Superior temporal gyrus (tissue), 1 donor: ENCODE results near the gene ELFN2.
A peak's percentile ranks its signal among the peaks of the same experiment; 100 is the strongest.

Experiments
- DNase-seq: peaks from one replicate; pipeline ENCODE4 v3.0.0-alpha.2; 2016; ENCODE audit errors: extremely low spot score

The ELFN2 gene

GRCh38 chr22:37454857-37455686 is 27.8 kb upstream of the ELFN2 start:
- DNase-seq = no peak

GRCh38 chr22:37453696-37454095 is 26.4 kb upstream of the ELFN2 start:
- no peak for DNase-seq

DNA sequence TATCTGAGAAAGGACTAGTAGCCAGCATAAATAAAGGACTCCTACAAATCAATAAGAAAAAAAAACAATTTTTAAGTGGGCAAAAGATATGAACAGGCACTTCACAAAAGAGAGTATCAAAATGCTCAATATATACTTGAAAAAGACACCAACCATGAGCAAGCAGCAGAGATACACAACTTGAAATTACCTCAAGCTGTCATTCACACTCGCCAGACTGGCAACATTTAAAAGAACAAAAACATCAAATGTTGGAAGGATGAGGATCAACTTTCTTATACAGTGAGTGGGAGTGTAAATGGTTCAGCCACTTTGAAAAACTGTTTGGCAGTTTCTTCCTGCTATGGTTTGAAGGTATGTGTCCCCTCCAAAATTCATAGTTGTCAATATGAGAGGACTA is 23.9 kb upstream of the ELFN2 start:
- DNase-seq = no peak

GRCh38 chr22:37449331-37450001 is 22.2 kb upstream of the ELFN2 start:
- DNase-seq = no peak

GRCh38 chr22:37448516-37449127 is 21.3 kb upstream of the ELFN2 start:
- DNase-seq = no peak

DNA sequence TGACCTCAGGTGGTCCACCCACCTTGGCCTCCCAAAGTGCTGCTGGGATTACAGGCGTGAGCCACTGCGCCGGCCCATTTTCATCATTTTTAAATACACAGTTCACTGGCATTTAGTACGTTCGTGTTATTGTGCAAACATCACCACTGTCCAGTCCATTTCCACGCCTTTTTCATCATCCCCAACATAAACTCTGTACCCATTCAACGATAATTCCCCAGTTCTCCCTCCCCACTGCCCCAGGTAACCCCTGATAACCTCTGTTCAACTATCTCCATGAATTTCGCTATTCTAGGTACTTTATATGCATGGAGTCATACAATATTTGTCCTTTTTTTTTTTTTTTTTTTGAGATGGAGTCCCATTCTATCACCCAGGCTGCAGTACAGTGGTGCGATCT is 18.2 kb upstream of the ELFN2 start:
- DNase-seq = no peak

DNA sequence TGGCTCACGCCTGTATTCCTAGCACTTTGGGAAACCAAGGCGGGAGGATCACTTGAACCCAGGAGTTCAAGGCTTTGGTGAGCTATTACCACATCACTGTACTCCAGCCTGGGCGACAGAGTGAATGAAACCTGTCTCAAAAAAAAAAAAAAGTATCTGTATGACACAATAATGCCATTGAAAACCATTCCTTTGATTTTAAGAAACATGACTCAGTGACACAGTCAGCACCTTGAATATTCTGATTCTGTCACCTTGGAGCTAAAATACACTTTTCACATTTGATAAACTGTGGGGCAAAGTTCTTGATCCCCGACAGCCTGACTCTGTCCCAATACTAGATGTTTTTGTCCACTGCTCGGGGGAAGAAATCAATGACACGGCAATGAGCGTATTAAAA is 16.7 kb upstream of the ELFN2 start:
- no peak for DNase-seq

DNA sequence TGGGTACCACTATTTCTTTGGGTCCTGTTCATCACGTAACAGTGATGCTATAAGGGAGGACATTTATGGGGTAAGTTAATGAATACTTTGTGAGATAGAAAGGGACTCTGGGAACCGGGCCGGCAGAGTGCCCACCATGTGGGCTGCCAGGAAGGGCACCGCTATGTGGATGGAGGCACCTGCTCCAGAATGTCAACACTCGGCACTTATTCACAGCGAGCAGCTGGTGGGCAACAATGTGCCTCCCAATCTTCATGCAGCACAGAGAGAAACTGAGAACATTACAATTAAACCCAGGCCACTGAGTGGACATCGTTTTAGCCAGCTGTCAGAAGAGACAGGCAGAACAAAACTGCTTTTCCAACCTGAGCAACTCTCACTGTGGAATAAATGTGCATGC is 15.8 kb upstream of the ELFN2 start:
- DNase-seq = no peak

DNA sequence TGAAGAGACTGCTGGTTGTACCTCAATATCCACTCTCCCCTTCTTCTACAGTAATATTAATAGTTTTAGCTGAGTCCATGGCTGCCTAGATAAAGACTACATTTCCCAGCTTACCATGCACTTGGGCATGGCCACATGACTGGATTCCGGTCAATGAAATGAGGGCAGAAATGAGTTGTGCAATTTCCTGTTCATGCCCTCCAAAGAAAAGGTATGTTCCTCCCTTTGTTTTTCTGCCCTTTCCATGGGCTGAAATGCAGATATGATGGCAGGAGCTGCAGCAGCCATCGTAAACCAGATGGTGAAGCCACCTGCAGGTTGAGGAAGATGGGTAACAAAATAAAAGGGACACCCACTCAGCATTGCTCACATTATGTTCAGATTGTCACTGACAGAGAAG is 15.3 kb upstream of the ELFN2 start:
- no peak for DNase-seq

DNA sequence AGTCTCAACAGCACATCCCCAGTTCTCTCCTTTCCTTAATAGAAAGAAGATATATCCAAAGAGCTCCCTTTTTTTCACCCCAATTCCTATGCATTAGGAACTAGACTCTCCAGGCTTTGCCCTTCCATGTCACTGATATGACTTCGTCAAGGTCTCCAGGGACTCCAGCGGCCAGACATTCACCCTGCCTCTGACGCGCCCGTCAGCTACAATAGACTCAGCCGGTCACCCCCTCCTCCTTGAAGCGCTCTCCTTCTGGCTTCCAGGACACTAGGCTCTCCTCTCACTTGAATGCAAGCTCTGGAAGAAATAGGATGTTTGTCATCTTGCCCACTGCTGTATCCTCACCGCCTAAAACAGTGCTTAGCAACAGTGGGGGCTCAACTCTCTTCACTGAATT is 14.9 kb upstream of the ELFN2 start:
- DNase-seq = no peak

DNA sequence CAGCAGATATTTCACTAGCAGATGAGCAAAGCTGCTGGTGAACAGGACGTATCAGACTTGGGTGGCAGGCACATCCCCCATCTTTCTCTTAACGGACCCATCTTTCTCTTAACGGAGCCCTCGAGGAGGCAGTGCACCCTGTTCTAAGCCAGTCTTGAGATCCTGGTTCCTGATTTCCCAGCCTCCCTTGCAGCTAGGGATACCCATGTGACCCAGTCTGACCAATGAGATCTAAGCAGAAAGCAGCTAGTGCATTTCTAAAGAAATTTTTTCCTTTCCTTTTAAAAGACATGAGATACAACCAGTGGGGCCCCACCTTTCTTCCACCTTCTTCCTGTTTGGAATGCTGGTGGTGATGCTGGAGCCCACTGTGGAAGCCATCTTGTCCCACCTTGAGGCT is 13.6 kb upstream of the ELFN2 start:
- DNase-seq = no peak

GRCh38 chr22:37439347-37439746 is 12.1 kb upstream of the ELFN2 start:
- no peak for DNase-seq

DNA sequence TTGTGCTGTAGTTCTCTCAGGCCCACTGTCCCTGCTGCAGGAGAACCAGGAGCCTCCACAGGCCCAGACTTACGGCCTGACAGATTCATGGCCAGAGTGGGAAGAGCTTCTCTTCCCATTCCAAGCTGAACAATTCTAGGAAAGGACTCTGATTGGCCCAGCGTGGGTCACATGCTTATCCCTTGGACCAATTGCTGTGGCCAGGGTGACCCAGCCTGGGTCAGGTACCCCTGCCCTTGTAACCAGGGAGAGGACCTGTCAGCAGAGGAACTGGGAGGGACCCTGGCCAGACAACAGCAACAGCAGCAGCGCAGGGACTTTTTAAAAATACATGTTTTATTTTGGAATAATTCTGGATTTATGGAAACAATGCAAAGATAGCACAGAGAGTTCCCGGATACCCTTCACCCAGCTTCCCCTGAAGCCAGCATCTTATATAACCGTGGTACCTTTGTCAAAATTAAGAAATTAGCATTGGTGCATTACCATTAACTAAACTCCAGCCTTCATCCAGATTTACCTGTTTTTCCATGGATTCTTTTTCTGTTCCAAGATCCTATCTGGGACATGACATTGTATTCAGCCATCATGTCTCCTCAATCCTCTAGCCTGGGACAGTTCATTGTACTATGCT is 8.8 kb upstream of the ELFN2 start:
- no peak for DNase-seq

DNA sequence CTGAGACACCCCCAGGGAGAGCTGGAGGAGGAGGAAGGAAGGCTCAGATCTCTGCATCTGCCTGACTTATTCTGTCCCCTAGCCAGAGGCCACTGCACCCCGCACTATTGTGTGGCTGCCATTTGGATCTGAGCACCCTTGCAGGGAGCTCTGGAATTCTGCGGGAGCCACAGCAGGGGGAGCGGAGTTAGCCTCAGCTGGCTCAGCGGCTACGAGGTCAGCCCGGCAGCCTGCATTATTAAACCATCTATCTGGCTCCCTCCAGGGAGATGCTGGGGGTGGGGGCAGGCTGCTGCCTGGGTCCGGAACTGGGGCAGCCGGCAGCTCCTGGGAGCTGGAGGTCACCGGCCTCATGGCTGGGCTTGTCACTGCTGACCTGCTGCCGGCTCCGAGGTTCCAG is 6.5 kb upstream of the ELFN2 start:
- DNase-seq = no peak

- no peak for DNase-seq
Measured at GRCh38 chr22:37432708-37433054, 5.4 kb upstream of the ELFN2 start.

DNA sequence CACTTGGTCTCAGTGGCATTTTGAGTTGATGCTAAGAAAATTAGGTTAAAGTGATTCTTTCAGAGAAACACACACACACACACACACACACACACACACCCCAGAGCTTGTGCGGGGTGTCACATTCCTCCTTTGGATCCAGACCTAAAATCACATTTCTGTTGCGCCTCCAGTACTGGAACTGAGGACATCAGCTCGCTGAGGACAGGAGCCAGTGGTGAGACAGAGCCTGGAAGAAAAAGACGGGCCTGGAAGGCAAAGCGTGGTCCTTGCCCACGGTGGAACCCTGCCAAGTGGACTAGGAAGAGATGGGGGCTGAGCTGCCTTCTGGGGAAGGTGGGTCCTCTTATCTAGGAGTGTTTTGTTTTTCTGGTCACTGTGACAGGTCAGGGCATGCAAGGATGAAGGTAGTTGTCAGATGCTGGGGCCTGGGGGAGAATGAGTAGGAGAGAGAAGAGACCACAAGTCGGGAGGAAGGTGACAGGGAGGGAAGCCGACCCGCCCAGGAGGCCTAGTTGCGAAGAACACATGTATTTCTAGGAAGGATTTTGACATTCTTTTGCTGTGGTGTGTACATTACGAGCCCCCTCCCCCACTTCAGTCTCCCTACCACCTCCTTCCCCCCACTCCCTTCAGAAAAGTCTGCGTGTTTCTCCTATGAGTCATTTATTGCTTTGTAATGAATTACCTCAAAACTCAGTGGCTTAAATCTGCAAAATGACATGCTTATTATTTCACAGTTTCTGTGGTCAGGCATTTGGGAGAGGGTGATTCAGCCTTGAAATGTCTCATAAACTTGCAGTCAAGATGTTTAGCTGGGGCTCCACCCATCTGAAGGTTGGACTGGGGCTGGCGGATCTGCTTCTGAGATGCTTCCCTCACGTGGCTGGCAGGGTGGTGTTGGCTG is 4.8 kb upstream of the ELFN2 start:
- DNase-seq = no peak

DNA sequence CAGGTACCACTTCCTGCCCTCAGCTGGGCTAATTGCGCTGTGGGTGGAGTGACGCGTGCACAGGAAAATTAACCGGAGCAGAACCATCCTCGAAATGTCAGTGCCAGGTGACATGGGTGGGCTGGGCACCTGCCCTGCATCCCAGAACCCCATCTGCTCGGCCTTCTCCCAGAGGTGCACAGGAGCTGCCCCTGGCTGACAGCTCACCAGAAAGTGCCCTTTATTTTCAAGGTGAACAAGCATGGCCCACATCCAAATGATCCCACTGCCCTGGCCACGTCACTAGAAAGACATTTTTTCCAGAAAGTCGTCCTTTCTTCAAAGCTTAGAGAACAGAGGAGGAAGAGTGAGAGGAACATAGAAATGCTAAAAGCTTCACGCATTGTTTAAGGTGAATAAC is 4.1 kb upstream of the ELFN2 start:
- no peak for DNase-seq

GRCh38 chr22:37430941-37431340 is 3.7 kb upstream of the ELFN2 start:
- no peak for DNase-seq

DNA sequence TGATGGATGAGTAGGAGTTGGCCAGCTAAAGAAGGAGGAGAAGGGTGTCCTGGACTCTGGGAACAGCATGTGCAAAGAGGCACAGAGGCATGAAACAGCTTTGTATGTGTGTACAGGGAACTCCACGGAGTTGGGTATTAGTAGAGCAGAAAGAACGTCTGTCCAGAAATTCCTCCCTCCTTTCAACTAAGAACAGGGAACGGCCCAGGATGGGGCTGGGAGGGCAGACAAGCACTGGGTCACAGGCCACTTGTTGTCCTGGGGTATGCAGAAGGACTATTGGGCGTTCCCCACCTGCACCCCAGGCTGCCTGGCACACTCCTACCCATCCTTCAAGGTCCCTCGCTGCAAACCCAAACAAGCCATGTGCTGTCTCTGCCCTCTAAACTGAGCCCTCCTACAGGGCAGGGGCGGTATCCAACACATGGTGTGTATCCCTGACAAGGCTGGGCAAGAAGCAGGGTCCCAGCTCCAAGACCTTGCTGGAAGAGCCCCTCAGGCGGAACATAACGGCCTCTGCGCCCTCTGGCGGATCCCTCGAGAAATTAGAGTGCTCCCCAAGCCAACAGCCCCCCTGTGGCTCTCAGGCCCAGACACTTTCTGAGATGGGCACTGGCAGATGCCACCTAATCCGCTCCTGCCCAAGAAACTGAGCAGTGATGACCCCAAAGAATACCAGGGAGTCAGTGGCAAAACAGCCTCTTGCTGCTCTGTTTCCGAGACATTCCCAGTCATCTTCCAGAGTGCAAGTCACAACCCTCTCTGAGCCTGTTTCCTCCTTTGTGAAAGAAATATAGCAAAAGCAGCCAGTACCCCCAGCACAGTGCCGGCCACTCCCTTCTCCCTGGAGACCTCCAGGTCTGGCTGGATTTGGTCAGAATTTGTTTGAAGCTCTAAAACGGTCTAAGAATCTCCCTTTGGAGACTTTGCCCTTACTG is 1.6 kb upstream of the ELFN2 start:
- DNase-seq = peak; percentile 60
